ENCODE measurements around the gene PDCL3.

PDCL3 gene

DNA sequence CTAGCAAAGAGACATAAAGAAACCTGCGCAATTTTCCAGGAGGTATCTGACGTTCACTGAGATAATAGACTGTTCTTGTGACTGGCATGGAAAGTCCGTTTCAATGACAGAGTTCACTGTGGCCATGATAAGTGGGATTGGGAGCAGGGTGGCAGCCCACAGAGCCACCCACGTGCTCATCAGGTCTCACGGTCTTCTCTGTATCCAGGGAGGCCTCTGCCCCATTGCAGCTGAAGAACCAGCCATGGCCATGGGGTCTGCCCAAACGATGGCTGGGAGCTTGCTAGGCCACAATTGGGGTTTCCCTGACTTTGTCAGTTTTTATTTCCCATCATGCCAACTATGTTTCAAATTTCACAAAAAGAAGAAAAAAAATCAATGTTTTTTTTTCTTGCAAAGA lies 57.2 kb downstream of the PDCL3 start:
- POLR2A ChIA-PET = no interaction called here
- no peak for TF ChIP-seq ELF4 (IDR thresholded peaks at IDR 0.05)
- TF ChIP-seq ARNT (IDR thresholded peaks at IDR 0.05) = no peak
- no peak for TF ChIP-seq CTBP1 (IDR thresholded peaks at IDR 0.05; ENCODE audit: borderline replicate concordance)
- TF ChIP-seq TARDBP (IDR thresholded peaks at IDR 0.05) = no peak
- no peak for TF ChIP-seq BHLHE40 (IDR thresholded peaks at IDR 0.05; ENCODE audit: borderline replicate concordance)
- TF ChIP-seq FOXA1 (IDR thresholded peaks at IDR 0.05) = no peak
- TF ChIP-seq LEF1 (IDR thresholded peaks at IDR 0.05; ENCODE audit: borderline replicate concordance) = no peak
- TF ChIP-seq FOXK2 (IDR thresholded peaks at IDR 0.05) = no peak
- TF ChIP-seq HDGF (IDR thresholded peaks at IDR 0.05; ENCODE audit: borderline replicate concordance) = no peak
- TF ChIP-seq, protein P1, sequence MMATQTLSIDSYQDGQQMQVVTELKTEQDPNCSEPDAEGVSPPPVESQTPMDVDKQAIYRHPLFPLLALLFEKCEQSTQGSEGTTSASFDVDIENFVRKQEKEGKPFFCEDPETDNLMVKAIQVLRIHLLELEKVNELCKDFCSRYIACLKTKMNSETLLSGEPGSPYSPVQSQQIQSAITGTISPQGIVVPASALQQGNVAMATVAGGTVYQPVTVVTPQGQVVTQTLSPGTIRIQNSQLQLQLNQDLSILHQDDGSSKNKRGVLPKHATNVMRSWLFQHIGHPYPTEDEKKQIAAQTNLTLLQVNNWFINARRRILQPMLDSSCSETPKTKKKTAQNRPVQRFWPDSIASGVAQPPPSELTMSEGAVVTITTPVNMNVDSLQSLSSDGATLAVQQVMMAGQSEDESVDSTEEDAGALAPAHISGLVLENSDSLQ (IDR thresholded peaks at IDR 0.05) = no peak
- no peak for TF ChIP-seq L3MBTL2 (conservative IDR thresholded peaks at IDR 0.05)
- TF ChIP-seq ZNF384 (IDR thresholded peaks at IDR 0.05) = no peak
- TF ChIP-seq SP1 (IDR thresholded peaks at IDR 0.05) = no peak
- TF ChIP-seq SUZ12 (IDR thresholded peaks at IDR 0.05) = no peak
- no peak for TF ChIP-seq FOXM1 (IDR thresholded peaks at IDR 0.05; ENCODE audit: borderline replicate concordance)
- TF ChIP-seq NFRKB (IDR thresholded peaks at IDR 0.05) = no peak
- no peak for DNase-seq (ENCODE audit: extremely low spot score)
- CTCF ChIA-PET = no interaction called here

- TF ChIP-seq ZNF384 (IDR thresholded peaks at IDR 0.05) = no peak
- TF ChIP-seq LEF1 (IDR thresholded peaks at IDR 0.05; ENCODE audit: borderline replicate concordance) = no peak
- TF ChIP-seq ARNT (IDR thresholded peaks at IDR 0.05) = no peak
- TF ChIP-seq TARDBP (IDR thresholded peaks at IDR 0.05) = no peak
- TF ChIP-seq FOXA1 (IDR thresholded peaks at IDR 0.05) = no peak
- no peak for TF ChIP-seq FOXK2 (IDR thresholded peaks at IDR 0.05)
- TF ChIP-seq SUZ12 (IDR thresholded peaks at IDR 0.05) = no peak
- TF ChIP-seq L3MBTL2 (conservative IDR thresholded peaks at IDR 0.05) = no peak
- TF ChIP-seq BHLHE40 (IDR thresholded peaks at IDR 0.05; ENCODE audit: borderline replicate concordance) = no peak
- CTCF ChIA-PET = no interaction called here
- POLR2A ChIA-PET = interaction anchor here (0.6 kb wide), 1 partner anchor 381 kb away, joined by 5 read pairs; the partner anchor contains the start of gene RPL31
- no peak for DNase-seq (ENCODE audit: extremely low spot score)
Measured at GRCh38 chr2:100620481-100620880, 57.7 kb downstream of the PDCL3 start.

- DNase-seq (ENCODE audit: extremely low spot score) = no peak
- TF ChIP-seq ELF4 (IDR thresholded peaks at IDR 0.05) (no peak), TARDBP (IDR thresholded peaks at IDR 0.05) (no peak), FOXK2 (IDR thresholded peaks at IDR 0.05) (no peak), HDGF (IDR thresholded peaks at IDR 0.05; ENCODE audit: borderline replicate concordance) (no peak), ARNT (IDR thresholded peaks at IDR 0.05) (no peak), BHLHE40 (IDR thresholded peaks at IDR 0.05; ENCODE audit: borderline replicate concordance) (no peak), SUZ12 (IDR thresholded peaks at IDR 0.05) (no peak), CTBP1 (IDR thresholded peaks at IDR 0.05; ENCODE audit: borderline replicate concordance) (no peak), SP1 (IDR thresholded peaks at IDR 0.05) (no peak), L3MBTL2 (conservative IDR thresholded peaks at IDR 0.05) (no peak), FOXM1 (IDR thresholded peaks at IDR 0.05; ENCODE audit: borderline replicate concordance) (no peak)
- POLR2A ChIA-PET = no interaction called here
- CTCF ChIA-PET = no interaction called here
Measured at GRCh38 chr2:100621371-100621951, 58.7 kb downstream of the PDCL3 start.

DNA sequence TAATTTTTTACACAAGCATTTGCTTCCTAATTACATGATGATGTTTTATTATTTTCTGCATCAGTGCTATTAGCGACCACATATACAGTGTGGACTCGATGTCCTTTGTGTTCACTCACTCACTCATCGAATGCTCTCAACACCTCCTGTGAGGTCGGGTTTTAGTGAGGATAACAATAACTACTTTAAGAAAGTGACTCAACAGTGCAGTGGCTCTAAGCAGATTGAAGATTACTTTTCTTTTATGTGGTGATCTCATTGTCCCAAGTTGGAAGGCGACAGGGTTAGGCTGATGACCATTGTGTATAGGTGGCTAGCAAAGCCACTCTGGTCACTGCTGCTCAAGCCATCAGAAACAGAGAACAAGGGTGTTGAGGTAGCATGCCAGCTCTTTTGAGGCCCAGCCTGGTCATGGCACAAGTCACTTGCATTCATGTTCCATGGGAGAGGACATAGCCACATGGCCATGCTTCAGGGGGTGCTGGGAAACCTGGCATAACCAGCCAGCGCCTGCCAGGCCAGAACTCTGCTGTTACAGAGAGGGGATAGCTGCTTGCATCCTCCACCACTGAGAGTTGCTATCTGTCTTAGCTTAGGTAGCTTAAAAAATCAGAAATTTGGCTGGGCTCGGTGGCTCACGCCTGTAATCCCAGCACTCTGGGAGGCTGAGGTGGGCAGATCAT lies 60.4 kb downstream of the PDCL3 start:
- POLR2A ChIA-PET = no interaction called here
- DNase-seq (ENCODE audit: extremely low spot score) = no peak
- CTCF ChIA-PET = interaction anchor here (0.6 kb wide), 1 partner anchor 16 kb away, joined by 3 read pairs; no protein-coding TSS in a partner anchor
- no peak for TF ChIP-seq BHLHE40 (IDR thresholded peaks at IDR 0.05; ENCODE audit: borderline replicate concordance)
- TF ChIP-seq, protein P1 (IDR thresholded peaks at IDR 0.05) = no peak

- DNase-seq (ENCODE audit: extremely low spot score) = no peak
- TF ChIP-seq L3MBTL2 (conservative IDR thresholded peaks at IDR 0.05) (no peak), LEF1 (IDR thresholded peaks at IDR 0.05; ENCODE audit: borderline replicate concordance) (no peak), SUZ12 (IDR thresholded peaks at IDR 0.05) (no peak), FOXM1 (IDR thresholded peaks at IDR 0.05; ENCODE audit: borderline replicate concordance) (no peak), BHLHE40 (IDR thresholded peaks at IDR 0.05; ENCODE audit: borderline replicate concordance) (no peak), SP1 (IDR thresholded peaks at IDR 0.05) (no peak), FOXK2 (IDR thresholded peaks at IDR 0.05) (no peak), TARDBP (IDR thresholded peaks at IDR 0.05) (no peak), CTBP1 (IDR thresholded peaks at IDR 0.05; ENCODE audit: borderline replicate concordance) (no peak), NFRKB (IDR thresholded peaks at IDR 0.05) (no peak), FOXA1 (IDR thresholded peaks at IDR 0.05) (no peak), HDGF (IDR thresholded peaks at IDR 0.05; ENCODE audit: borderline replicate concordance) (no peak)
- TF ChIP-seq, protein P1 (IDR thresholded peaks at IDR 0.05) = no peak
- ChIA-PET POLR2A (no interaction called here), CTCF (no interaction called here)
Measured at GRCh38 chr2:100623930-100624329, 61.1 kb downstream of the PDCL3 start.

DNA sequence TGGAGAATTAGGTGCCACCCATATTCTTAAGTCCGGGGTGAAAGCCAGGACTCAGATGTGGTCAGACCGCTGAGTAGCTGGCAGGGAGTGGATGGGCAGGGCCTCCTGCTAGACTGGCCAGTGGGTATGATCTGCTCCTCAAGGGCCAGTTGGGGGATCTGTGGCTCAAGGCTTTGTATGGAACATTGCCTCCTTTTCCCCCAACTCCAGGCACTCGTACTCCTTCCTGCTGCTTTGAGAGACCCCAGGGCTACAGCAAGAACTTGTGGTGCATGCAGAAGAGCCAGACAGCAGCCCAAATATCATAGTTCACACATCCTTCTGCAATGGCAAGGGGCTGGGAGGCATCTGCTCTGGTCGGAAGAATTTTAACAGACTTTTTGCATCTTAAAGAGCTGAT lies 61.7 kb downstream of the PDCL3 start:
- DNase-seq (ENCODE audit: extremely low spot score) = no peak
- ChIA-PET CTCF (no interaction called here), POLR2A (no interaction called here)
- no peak for TF ChIP-seq SP1 (IDR thresholded peaks at IDR 0.05)
- TF ChIP-seq ZNF384 (IDR thresholded peaks at IDR 0.05) = no peak
- no peak for TF ChIP-seq NFRKB (IDR thresholded peaks at IDR 0.05)
- TF ChIP-seq ARNT (IDR thresholded peaks at IDR 0.05) = no peak
- TF ChIP-seq CTBP1 (IDR thresholded peaks at IDR 0.05; ENCODE audit: borderline replicate concordance) = no peak
- no peak for TF ChIP-seq BHLHE40 (IDR thresholded peaks at IDR 0.05; ENCODE audit: borderline replicate concordance)
- no peak for TF ChIP-seq ELF4 (IDR thresholded peaks at IDR 0.05)
- TF ChIP-seq L3MBTL2 (conservative IDR thresholded peaks at IDR 0.05) = no peak
- no peak for TF ChIP-seq HDGF (IDR thresholded peaks at IDR 0.05; ENCODE audit: borderline replicate concordance)
- TF ChIP-seq TARDBP (IDR thresholded peaks at IDR 0.05) = no peak
- no peak for TF ChIP-seq LEF1 (IDR thresholded peaks at IDR 0.05; ENCODE audit: borderline replicate concordance)
- TF ChIP-seq FOXA1 (IDR thresholded peaks at IDR 0.05) = no peak
- TF ChIP-seq FOXM1 (IDR thresholded peaks at IDR 0.05; ENCODE audit: borderline replicate concordance) = no peak
- TF ChIP-seq FOXK2 (IDR thresholded peaks at IDR 0.05) = no peak
